ENCODE data around the gene RPP14. TPM values are rescaled to one million over a fixed set of nuclear protein-coding genes. Genes with fewer than 3 reads are reported as not detected.

Gene RPP14
- total RNA-seq, 1 experiment from 2014 or later, result 13.2 TPM

GRCh38 chr3:58325525-58325992, 19.5 kb downstream of the RPP14 start:
- Histone ChIP-seq H3K9me2 (ENCODE audit: insufficient read depth) (no peaks in the 10 kb centered on the region), H3K36me3 (ENCODE audit: low read depth) (no peaks in the 10 kb centered on the region), H3K4me1 (replicated peaks; ENCODE audit: insufficient read depth) (no peaks in the 10 kb centered on the region), H3F3A (ENCODE audit: insufficient read depth, low read depth) (peaks cover 3% of the 10 kb centered on the region; the same call in 1 of the 2 replicates), H2AFZ (no peak overlapping the region), H3K4me2 (no peak overlapping the region), H3K27me3 (ENCODE audit: insufficient read depth, low read depth) (no peaks in the 10 kb centered on the region), H3K9me3 (ENCODE audit: insufficient read depth, low read depth) (no peaks in the 10 kb centered on the region), H3K4me3 (no peak overlapping the region), H4K20me1 (ENCODE audit: insufficient read depth) (peaks cover 3% of the 10 kb centered on the region; the same call in 1 of the 2 replicates), H3K79me2 (ENCODE audit: low read depth) (no peaks in the 10 kb centered on the region), H3K27ac (no peak overlapping the region)
- ChIA-PET CTCF (no interaction called here), POLR2A (ENCODE audit: unreplicated experiment) (no interaction called here)
- BruUV-seq (replicated peaks), result no TSS peak
- TF ChIP-seq CTCF (conservative IDR thresholded peaks at IDR 0.05) (no peak), EZH2 (IDR thresholded peaks at IDR 0.05; ENCODE audit: low read depth) (no peak)
- intact Hi-C loops (cut with micrococcal nuclease; ENCODE audit: unreplicated experiment), result no loop called here
- DNase-seq, result no peak

GRCh38 chr3:58326267-58326900, 20.3 kb downstream of the RPP14 start:
- Histone ChIP-seq H3F3A (ENCODE audit: insufficient read depth, low read depth) (peaks cover 3% of the 10 kb centered on the region; the same call in 1 of the 2 replicates), H3K4me3 (no peak overlapping the region), H4K20me1 (ENCODE audit: insufficient read depth) (no peaks in the 10 kb centered on the region; the same call in 1 of the 2 replicates), H3K79me2 (ENCODE audit: low read depth) (no peaks in the 10 kb centered on the region), H3K4me2 (no peak overlapping the region), H3K36me3 (ENCODE audit: low read depth) (no peaks in the 10 kb centered on the region), H3K4me1 (replicated peaks; ENCODE audit: insufficient read depth) (no peaks in the 10 kb centered on the region), H3K9me2 (ENCODE audit: insufficient read depth) (no peaks in the 10 kb centered on the region), H3K9me3 (ENCODE audit: insufficient read depth, low read depth) (no peaks in the 10 kb centered on the region), H3K27ac (no peak overlapping the region), H3K27me3 (ENCODE audit: insufficient read depth, low read depth) (no peaks in the 10 kb centered on the region), H2AFZ (no peak overlapping the region)
- BruUV-seq (replicated peaks), result no TSS peak
- no peak for DNase-seq
- intact Hi-C loops (cut with micrococcal nuclease; ENCODE audit: unreplicated experiment), result no loop called here
- CTCF ChIA-PET, result no interaction called here
- POLR2A ChIA-PET (ENCODE audit: unreplicated experiment), result no interaction called here
- TF ChIP-seq EZH2 (IDR thresholded peaks at IDR 0.05; ENCODE audit: low read depth), result no peak
- no peak for TF ChIP-seq CTCF (conservative IDR thresholded peaks at IDR 0.05)

- H3K27me3 ChIP-seq (ENCODE audit: insufficient read depth, low read depth), result no peaks in the 10 kb centered on the region
- ChIA-PET POLR2A (ENCODE audit: unreplicated experiment) (no interaction called here), CTCF (interaction anchor here (0.6 kb wide), 1 partner anchor 148 kb away, joined by 3 read pairs; no protein-coding TSS in a partner anchor)
- no peaks in the 10 kb centered on the region for H3K9me3 ChIP-seq (ENCODE audit: insufficient read depth, low read depth)
- intact Hi-C loops (cut with micrococcal nuclease; ENCODE audit: unreplicated experiment), result no loop called here
- H3K4me1 ChIP-seq (replicated peaks; ENCODE audit: insufficient read depth), result peaks cover 8% of the 10 kb centered on the region
- no peaks in the 10 kb centered on the region for H4K20me1 ChIP-seq (ENCODE audit: insufficient read depth)
- no peak overlapping the region for H3K4me2 ChIP-seq
- H3K79me2 ChIP-seq (ENCODE audit: low read depth), result no peaks in the 10 kb centered on the region
- DNase-seq, result no peak
- H3K27ac ChIP-seq, result no peak overlapping the region
- no peak overlapping the region for H2AFZ ChIP-seq
- H3K9me2 ChIP-seq (ENCODE audit: insufficient read depth), result no peaks in the 10 kb centered on the region
- TF ChIP-seq EZH2 (IDR thresholded peaks at IDR 0.05; ENCODE audit: low read depth) (no peak), CTCF (conservative IDR thresholded peaks at IDR 0.05) (no peak)
- no peaks in the 10 kb centered on the region for H3K36me3 ChIP-seq (ENCODE audit: low read depth)
- H3K4me3 ChIP-seq, result no peak overlapping the region
- H3F3A ChIP-seq (ENCODE audit: insufficient read depth, low read depth), result peaks cover 8% of the 10 kb centered on the region; the same call in 1 of the 2 replicates
- no TSS peak for BruUV-seq (replicated peaks)
These were observed 23.3 kb downstream of the RPP14 start for GRCh38 chr3:58329150-58329921.

Data from PC-9 (cell line).